ENCODE data around the gene DENND4C. TPM values are rescaled to one million over a fixed set of nuclear protein-coding genes. Genes with fewer than 3 reads are reported as not detected.
"Not testable (repeated sequence)": the region's sequence is repeated elsewhere in the genome, so short reads cannot be mapped to it uniquely, and the experiment has no call there.

Gene DENND4C
- total RNA-seq, 1 donor = 65.1 TPM

- no peak for TF ChIP-seq CTCF (IDR thresholded peaks at IDR 0.05; ENCODE audit: extremely low read depth, low read depth, low read length)
- Histone ChIP-seq H3K4me3 (ENCODE audit: insufficient read depth, low read length) (no peak overlapping the region), H3K27ac (ENCODE audit: low read depth, low read length) (no peak overlapping the region), H3K4me2 (ENCODE audit: insufficient read depth, low read length) (no peak overlapping the region), H3K4me1 (ENCODE audit: insufficient read depth, low read length) (no peaks in the 10 kb centered on the region), H3K9me3 (ENCODE audit: low read depth, low read length) (no peaks in the 10 kb centered on the region), H3K27me3 (ENCODE audit: insufficient read depth, low read length) (no peaks in the 10 kb centered on the region), H3K36me3 (ENCODE audit: insufficient read depth, low read length) (no peaks in the 10 kb centered on the region), H2AFZ (ENCODE audit: low read length) (no peak overlapping the region), H4K20me1 (ENCODE audit: insufficient read depth, low read length) (no peaks in the 10 kb centered on the region), H3K79me2 (ENCODE audit: insufficient read depth, low read length) (no peaks in the 10 kb centered on the region)
- no peak for DNase-seq (ENCODE audit: insufficient read length, low spot score, missing footprints)
Measured at GRCh38 chr9:19397845-19398244, 167.4 kb downstream of the DENND4C start.

GRCh38 chr9:19403231-19403630 is 172.7 kb downstream of the DENND4C start:
- not testable (repeated sequence) for H3K27me3 ChIP-seq (ENCODE audit: insufficient read depth, low read length); H2AFZ ChIP-seq (ENCODE audit: low read length); H3K27ac ChIP-seq (ENCODE audit: low read depth, low read length); H3K4me3 ChIP-seq (ENCODE audit: insufficient read depth, low read length); H3K36me3 ChIP-seq (ENCODE audit: insufficient read depth, low read length); H3K4me2 ChIP-seq (ENCODE audit: insufficient read depth, low read length); H3K4me1 ChIP-seq (ENCODE audit: insufficient read depth, low read length); H4K20me1 ChIP-seq (ENCODE audit: insufficient read depth, low read length); H3K79me2 ChIP-seq (ENCODE audit: insufficient read depth, low read length); DNase-seq (ENCODE audit: insufficient read length, low spot score, missing footprints); H3K9me3 ChIP-seq (ENCODE audit: low read depth, low read length)

GRCh38 chr9:19404283-19405075 is 174.0 kb downstream of the DENND4C start:
- no peaks in the 10 kb centered on the region for H4K20me1 ChIP-seq (ENCODE audit: insufficient read depth, low read length)
- H3K27me3 ChIP-seq (ENCODE audit: insufficient read depth, low read length) = no peaks in the 10 kb centered on the region
- TF ChIP-seq CTCF (IDR thresholded peaks at IDR 0.05; ENCODE audit: extremely low read depth, low read depth, low read length) = no peak
- no peaks in the 10 kb centered on the region for H3K36me3 ChIP-seq (ENCODE audit: insufficient read depth, low read length)
- no peak overlapping the region for H3K4me3 ChIP-seq (ENCODE audit: insufficient read depth, low read length)
- no peak overlapping the region for H2AFZ ChIP-seq (ENCODE audit: low read length)
- no peaks in the 10 kb centered on the region for H3K79me2 ChIP-seq (ENCODE audit: insufficient read depth, low read length)
- peaks cover 4% of the 10 kb centered on the region for H3K4me1 ChIP-seq (ENCODE audit: insufficient read depth, low read length)
- no peak overlapping the region for H3K4me2 ChIP-seq (ENCODE audit: insufficient read depth, low read length)
- no peak overlapping the region for H3K27ac ChIP-seq (ENCODE audit: low read depth, low read length)
- no peaks in the 10 kb centered on the region for H3K9me3 ChIP-seq (ENCODE audit: low read depth, low read length)
- no peak for DNase-seq (ENCODE audit: insufficient read length, low spot score, missing footprints)

GRCh38 chr9:19405771-19406170 is 175.3 kb downstream of the DENND4C start:
- no peak overlapping the region for H2AFZ ChIP-seq (ENCODE audit: low read length)
- no peaks in the 10 kb centered on the region for H3K27me3 ChIP-seq (ENCODE audit: insufficient read depth, low read length)
- H3K4me1 ChIP-seq (ENCODE audit: insufficient read depth, low read length) = peaks cover 16% of the 10 kb centered on the region
- no peaks in the 10 kb centered on the region for H3K79me2 ChIP-seq (ENCODE audit: insufficient read depth, low read length)
- H3K27ac ChIP-seq (ENCODE audit: low read depth, low read length) = no peak overlapping the region
- no peak for TF ChIP-seq CTCF (IDR thresholded peaks at IDR 0.05; ENCODE audit: extremely low read depth, low read depth, low read length)
- no peaks in the 10 kb centered on the region for H3K9me3 ChIP-seq (ENCODE audit: low read depth, low read length)
- no peak overlapping the region for H3K4me3 ChIP-seq (ENCODE audit: insufficient read depth, low read length)
- no peaks in the 10 kb centered on the region for H3K36me3 ChIP-seq (ENCODE audit: insufficient read depth, low read length)
- peak; percentile 57 for DNase-seq (ENCODE audit: insufficient read length, low spot score, missing footprints)
- no peaks in the 10 kb centered on the region for H4K20me1 ChIP-seq (ENCODE audit: insufficient read depth, low read length)
- no peak overlapping the region for H3K4me2 ChIP-seq (ENCODE audit: insufficient read depth, low read length)

All from osteoblast (primary cell).